ENCODE results near the gene DTNA.
A peak's percentile ranks its signal among the peaks of the same experiment; 100 is the strongest.

The DTNA gene

GRCh38 chr18:34834897-34835296, 124.8 kb downstream of the DTNA start:
- TF ChIP-seq EZH2 (IDR thresholded peaks at IDR 0.05; ENCODE audit: borderline replicate concordance, low read depth, low read length, severe bottlenecking) = no peak
- H3K79me2 ChIP-seq (ENCODE audit: insufficient read depth, low read length) = no peaks in the 10 kb centered on the region
- H3K27me3 ChIP-seq (ENCODE audit: insufficient read depth, low read length, poor library complexity) = no peaks in the 10 kb centered on the region
- no peaks in the 10 kb centered on the region for H3K4me1 ChIP-seq (ENCODE audit: insufficient read depth, low read length)
- H3K9ac ChIP-seq (ENCODE audit: low read depth, low read length) = no peak overlapping the region
- DNase-seq (no peak), ATAC-seq (ENCODE audit: insufficient read depth, low read depth) (no peak)
- H3K4me2 ChIP-seq (ENCODE audit: insufficient read depth, low read length) = no peak overlapping the region
- H4K20me1 ChIP-seq (ENCODE audit: insufficient read depth, low read length) = no peaks in the 10 kb centered on the region
- no peaks in the 10 kb centered on the region for H3K36me3 ChIP-seq (ENCODE audit: insufficient read depth, low read length)
- no peak overlapping the region for H3K27ac ChIP-seq (ENCODE audit: low read length)
- H3K4me3 ChIP-seq (ENCODE audit: low read depth in 1 of 2, low read length in 2 of 2) = no peak overlapping the region
- no peaks in the 10 kb centered on the region for H3K9me3 ChIP-seq (ENCODE audit: insufficient read depth, low read length, severe bottlenecking)
- 0 out of 2 replicates have a peak overlapping the region, but pooled peaks have one; percentile 13 for H2AFZ ChIP-seq (ENCODE audit: low read depth, low read length)

DNA sequence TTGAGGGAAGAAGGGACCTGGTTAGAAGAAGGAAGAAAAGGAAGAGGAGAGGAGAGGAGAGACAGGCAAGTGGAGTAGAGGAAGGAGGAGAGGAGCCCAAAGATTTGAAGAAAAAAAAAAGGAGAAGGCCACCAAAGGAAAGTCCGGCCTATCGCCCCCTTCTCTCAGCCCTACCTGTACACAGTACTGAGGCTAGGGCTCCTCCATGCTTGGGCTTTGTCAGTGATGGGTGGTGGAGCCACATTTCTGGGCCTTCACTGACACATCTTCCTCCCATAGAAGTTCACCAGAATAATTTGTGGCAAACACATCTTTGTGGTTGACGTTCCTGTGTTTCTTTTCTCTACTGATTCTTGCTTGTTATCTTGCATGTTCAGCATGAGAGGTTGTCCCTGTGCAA, 125.4 kb downstream of the DTNA start:
- Histone ChIP-seq H3K4me3 (ENCODE audit: low read depth in 1 of 2, low read length in 2 of 2) (no peak overlapping the region), H3K4me2 (ENCODE audit: insufficient read depth, low read length) (no peak overlapping the region), H3K4me1 (ENCODE audit: insufficient read depth, low read length) (no peaks in the 10 kb centered on the region), H3K36me3 (ENCODE audit: insufficient read depth, low read length) (no peaks in the 10 kb centered on the region), H3K9ac (ENCODE audit: low read depth, low read length) (no peak overlapping the region), H3K79me2 (ENCODE audit: insufficient read depth, low read length) (no peaks in the 10 kb centered on the region), H2AFZ (ENCODE audit: low read depth, low read length) (no peak overlapping the region), H3K27me3 (ENCODE audit: insufficient read depth, low read length, poor library complexity) (no peaks in the 10 kb centered on the region), H4K20me1 (ENCODE audit: insufficient read depth, low read length) (no peaks in the 10 kb centered on the region), H3K27ac (ENCODE audit: low read length) (no peak overlapping the region), H3K9me3 (ENCODE audit: insufficient read depth, low read length, severe bottlenecking) (no peaks in the 10 kb centered on the region)
- no peak for ATAC-seq (ENCODE audit: insufficient read depth, low read depth)
- TF ChIP-seq, protein P1, sequence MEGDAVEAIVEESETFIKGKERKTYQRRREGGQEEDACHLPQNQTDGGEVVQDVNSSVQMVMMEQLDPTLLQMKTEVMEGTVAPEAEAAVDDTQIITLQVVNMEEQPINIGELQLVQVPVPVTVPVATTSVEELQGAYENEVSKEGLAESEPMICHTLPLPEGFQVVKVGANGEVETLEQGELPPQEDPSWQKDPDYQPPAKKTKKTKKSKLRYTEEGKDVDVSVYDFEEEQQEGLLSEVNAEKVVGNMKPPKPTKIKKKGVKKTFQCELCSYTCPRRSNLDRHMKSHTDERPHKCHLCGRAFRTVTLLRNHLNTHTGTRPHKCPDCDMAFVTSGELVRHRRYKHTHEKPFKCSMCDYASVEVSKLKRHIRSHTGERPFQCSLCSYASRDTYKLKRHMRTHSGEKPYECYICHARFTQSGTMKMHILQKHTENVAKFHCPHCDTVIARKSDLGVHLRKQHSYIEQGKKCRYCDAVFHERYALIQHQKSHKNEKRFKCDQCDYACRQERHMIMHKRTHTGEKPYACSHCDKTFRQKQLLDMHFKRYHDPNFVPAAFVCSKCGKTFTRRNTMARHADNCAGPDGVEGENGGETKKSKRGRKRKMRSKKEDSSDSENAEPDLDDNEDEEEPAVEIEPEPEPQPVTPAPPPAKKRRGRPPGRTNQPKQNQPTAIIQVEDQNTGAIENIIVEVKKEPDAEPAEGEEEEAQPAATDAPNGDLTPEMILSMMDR (IDR thresholded peaks at IDR 0.05; ENCODE audit: borderline replicate concordance, extremely low read depth, low read length, poor library complexity, severe bottlenecking) = no peak
- no peak for TF ChIP-seq EZH2 (IDR thresholded peaks at IDR 0.05; ENCODE audit: borderline replicate concordance, low read depth, low read length, severe bottlenecking)
- DNase-seq = no peak

GRCh38 chr18:34837769-34838272, 127.7 kb downstream of the DTNA start:
- Histone ChIP-seq H3K4me1 (ENCODE audit: insufficient read depth, low read length) (no peaks in the 10 kb centered on the region), H3K4me2 (ENCODE audit: insufficient read depth, low read length) (no peak overlapping the region), H3K9ac (ENCODE audit: low read depth, low read length) (no peak overlapping the region), H3K9me3 (ENCODE audit: insufficient read depth, low read length, severe bottlenecking) (no peaks in the 10 kb centered on the region), H3K36me3 (ENCODE audit: insufficient read depth, low read length) (no peaks in the 10 kb centered on the region), H3K27ac (ENCODE audit: low read length) (no peak overlapping the region), H3K27me3 (ENCODE audit: insufficient read depth, low read length, poor library complexity) (no peaks in the 10 kb centered on the region), H3K79me2 (ENCODE audit: insufficient read depth, low read length) (no peaks in the 10 kb centered on the region), H2AFZ (ENCODE audit: low read depth, low read length) (0 out of 2 replicates have a peak overlapping the region, but pooled peaks have one; percentile 5), H4K20me1 (ENCODE audit: insufficient read depth, low read length) (no peaks in the 10 kb centered on the region), H3K4me3 (ENCODE audit: low read depth in 1 of 2, low read length in 2 of 2) (no peak overlapping the region)
- ATAC-seq (ENCODE audit: insufficient read depth, low read depth) (no peak), DNase-seq (no peak)
- TF ChIP-seq, protein P1 (IDR thresholded peaks at IDR 0.05; ENCODE audit: borderline replicate concordance, extremely low read depth, low read length, poor library complexity, severe bottlenecking) = no peak
- TF ChIP-seq EZH2 (IDR thresholded peaks at IDR 0.05; ENCODE audit: borderline replicate concordance, low read depth, low read length, severe bottlenecking) = no peak

- TF ChIP-seq, protein P1 (IDR thresholded peaks at IDR 0.05; ENCODE audit: borderline replicate concordance, extremely low read depth, low read length, poor library complexity, severe bottlenecking) = no peak
- no peak for TF ChIP-seq EZH2 (IDR thresholded peaks at IDR 0.05; ENCODE audit: borderline replicate concordance, low read depth, low read length, severe bottlenecking)
- H3K4me1 ChIP-seq (ENCODE audit: insufficient read depth, low read length) = no peaks in the 10 kb centered on the region
- no peaks in the 10 kb centered on the region for H3K79me2 ChIP-seq (ENCODE audit: insufficient read depth, low read length)
- no peaks in the 10 kb centered on the region for H4K20me1 ChIP-seq (ENCODE audit: insufficient read depth, low read length)
- DNase-seq (no peak), ATAC-seq (ENCODE audit: insufficient read depth, low read depth) (no peak)
- H3K4me3 ChIP-seq (ENCODE audit: low read depth in 1 of 2, low read length in 2 of 2) = no peak overlapping the region
- no peaks in the 10 kb centered on the region for H3K9me3 ChIP-seq (ENCODE audit: insufficient read depth, low read length, severe bottlenecking)
- no peak overlapping the region for H2AFZ ChIP-seq (ENCODE audit: low read depth, low read length)
- no peaks in the 10 kb centered on the region for H3K36me3 ChIP-seq (ENCODE audit: insufficient read depth, low read length)
- H3K27ac ChIP-seq (ENCODE audit: low read length) = no peak overlapping the region
- no peak overlapping the region for H3K9ac ChIP-seq (ENCODE audit: low read depth, low read length)
- H3K4me2 ChIP-seq (ENCODE audit: insufficient read depth, low read length) = no peak overlapping the region
- H3K27me3 ChIP-seq (ENCODE audit: insufficient read depth, low read length, poor library complexity) = no peaks in the 10 kb centered on the region
Measured at GRCh38 chr18:34838669-34839068, 128.6 kb downstream of the DTNA start.

All from DND-41 (cell line).